Activated CD4-positive, alpha-beta memory T cell treated with anti-CD3 and anti-CD28 coated beads, Interleukin-2, amount 10 ng/mL, durations not matched to agents 7 days and 5 days (primary cell): ENCODE results near the gene ZNF689. TPM values are rescaled to one million over a fixed set of nuclear protein-coding genes. Genes with fewer than 3 reads are reported as not detected.
"Not testable (repeated sequence)": the region's sequence is repeated elsewhere in the genome, so short reads cannot be mapped to it uniquely, and the experiment has no call there.

ENCODE experiments used
- CTCF ChIA-PET: fragments of 350-600 bp; sonication (Branson Sonifier 250); formaldehyde crosslinking; loops from one replicate; lab custom pipeline; 2021; ENCODE audit warnings: antibody characterized with exemption, inconsistent platforms; lab: Charles Lee
- POLR2A ChIA-PET: fragments of 350-600 bp; sonication (Branson Sonifier 250); formaldehyde crosslinking; loops from one replicate; lab custom pipeline; 2021; ENCODE audit warnings: antibody characterized with exemption; lab: Charles Lee
- DNase-seq: peaks from one replicate; pipeline ENCODE4 v3.0.0-alpha.2; 2020
- H3K27ac Mint-ChIP-seq: one replicate; pipeline ENCODE4 v1.8.0; 2021; ENCODE audit warnings: mild to moderate bottlenecking, mixed read lengths
- H3K27me3 Mint-ChIP-seq: one replicate; pipeline ENCODE4 v1.8.0; 2021; ENCODE audit warnings: mixed read lengths
- H3K36me3 Mint-ChIP-seq: one replicate; pipeline ENCODE4 v1.8.0; 2021; ENCODE audit warnings: low read depth, mixed read lengths
- H3K4me1 Mint-ChIP-seq: one replicate; pipeline ENCODE4 v1.8.0; 2021; ENCODE audit warnings: mixed read lengths
- H3K4me3 Mint-ChIP-seq: one replicate; pipeline ENCODE4 v1.8.0; 2021; ENCODE audit warnings: mild to moderate bottlenecking, mixed read lengths
- H3K9me3 Mint-ChIP-seq: one replicate; pipeline ENCODE4 v1.8.0; 2021; ENCODE audit warnings: mixed read lengths
- total RNA-seq, 2 experiments: library from RNA; stranded (reverse); gene quantifications; one replicate each; pipeline ENCODE4 v1.2.3, GENCODE V29; 2021

The ZNF689 gene
- total RNA-seq, 2 experiments from 2014 or later, result 9.9 to 11.7 TPM

DNA sequence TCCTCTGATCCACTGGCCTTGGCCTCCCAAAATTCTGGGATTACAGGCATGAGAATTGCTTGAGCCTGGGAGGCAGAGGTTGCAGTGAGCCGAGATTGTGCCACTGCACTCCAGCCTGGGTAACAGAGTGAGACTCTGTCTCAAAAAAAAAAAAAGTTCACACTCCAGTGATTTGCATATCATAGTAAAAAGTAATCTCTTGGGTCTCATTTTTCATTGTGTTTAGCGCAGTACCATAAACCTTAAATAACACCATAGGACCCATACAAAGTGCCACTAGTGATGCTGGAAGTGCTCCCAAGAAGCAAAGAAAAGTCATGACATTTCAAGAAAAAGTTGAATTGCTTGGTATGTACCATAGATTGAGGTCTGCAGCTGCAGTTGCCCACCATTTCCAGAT is 20.6 kb downstream of the ZNF689 start:
- not testable (repeated sequence) for H3K27me3 Mint-ChIP-seq, H3K9me3 Mint-ChIP-seq

DNA sequence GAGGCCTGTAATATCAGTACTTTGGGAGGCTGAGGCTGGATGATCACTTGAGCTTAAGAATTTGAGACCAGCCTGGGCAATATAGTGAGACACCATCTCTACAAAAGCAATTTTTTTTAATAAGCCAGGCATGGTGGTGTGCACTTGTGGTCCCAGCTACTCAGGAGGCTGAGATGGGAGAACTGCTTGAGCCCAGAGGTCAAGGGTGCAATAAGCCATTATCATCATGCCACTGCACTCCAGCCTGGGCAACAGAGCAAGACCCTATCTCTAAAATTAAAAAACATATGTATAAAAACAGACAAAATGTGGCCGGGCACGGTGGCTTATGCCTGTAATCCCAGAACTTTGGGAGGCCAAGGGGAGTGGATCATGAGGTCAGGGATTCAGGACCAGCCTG is 21.5 kb downstream of the ZNF689 start:
- no peaks in the 10 kb centered on the region for H3K9me3 Mint-ChIP-seq
- CTCF ChIA-PET, result interaction anchor here (0.8 to 2.0 kb wide), 2 partner anchors 9 to 30 kb away, joined by 3 to 12 read pairs; partner anchors contain the start of gene ZNF764
- peaks cover 29% of the 10 kb centered on the region for H3K4me1 Mint-ChIP-seq
- no peaks in the 10 kb centered on the region for H3K27me3 Mint-ChIP-seq
- DNase-seq, result no peak
- peaks cover 16% of the 10 kb centered on the region for H3K36me3 Mint-ChIP-seq
- no peak overlapping the region for H3K4me3 Mint-ChIP-seq
- no peak overlapping the region for H3K27ac Mint-ChIP-seq
- POLR2A ChIA-PET, result interaction anchor here (4.9 to 5.8 kb wide), 2 partner anchors 17 to 54 kb away, joined by 58 to 88 read pairs; partner anchors contain the start of genes ZNF688 and ZNF747

More for the DNA sequence above, 20.6 kb downstream of the ZNF689 start:
- H3K4me3 Mint-ChIP-seq, H3K27ac Mint-ChIP-seq, DNase-seq, CTCF ChIA-PET: not testable (repeated sequence)
- POLR2A ChIA-PET, result interaction anchor here (5.8 kb wide), 1 partner anchor 55 kb away, joined by 58 read pairs; the partner anchor contains the start of gene ZNF747
- peaks cover 16% of the 10 kb centered on the region for H3K36me3 Mint-ChIP-seq
- H3K4me1 Mint-ChIP-seq, result peaks cover 25% of the 10 kb centered on the region

DNA sequence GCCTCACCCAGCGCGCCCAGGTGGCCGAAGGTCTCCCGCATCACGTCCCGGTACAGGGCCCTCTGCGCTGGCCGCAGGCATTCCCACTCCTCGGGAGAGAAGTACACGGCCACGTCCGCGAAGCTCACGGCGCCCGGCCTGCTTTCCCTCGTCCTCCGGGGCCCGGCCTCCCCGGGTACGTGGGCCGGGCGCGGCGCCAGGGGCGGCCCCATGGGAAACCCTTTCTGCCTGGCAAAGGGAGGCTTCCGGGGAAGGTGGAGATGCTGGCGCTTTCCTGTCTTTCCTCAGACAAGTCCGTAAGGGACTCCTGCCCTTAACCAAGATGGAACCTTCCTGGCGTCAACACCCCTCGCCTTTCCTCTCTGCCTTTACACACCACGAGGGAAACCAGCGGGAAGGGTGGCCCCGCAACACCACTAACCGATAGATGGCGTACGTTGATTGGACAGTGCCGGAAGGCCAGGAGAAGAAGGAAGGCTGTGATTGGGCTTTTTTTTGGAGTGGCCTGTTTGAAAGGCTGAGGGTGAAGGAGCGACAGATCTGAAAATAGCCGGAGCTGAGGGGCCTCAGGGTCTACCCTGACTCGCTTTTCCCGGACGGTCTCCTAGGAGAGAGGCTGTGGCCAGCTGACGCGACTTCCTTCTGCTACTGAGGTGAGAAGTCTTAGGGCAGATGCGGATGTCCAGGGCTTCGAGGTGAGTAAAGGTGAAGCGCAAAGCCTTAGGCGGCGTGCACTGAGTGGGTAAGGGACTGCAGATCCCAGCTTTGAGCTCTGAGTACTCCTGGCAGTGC is 24.6 kb downstream of the ZNF689 start, which contains the start of gene ZNF785:
Gene ZNF785, minus strand, starts transcription at position 298 of the 792 bp plus-strand sequence. Its CDS starts 86 bp downstream, at position 212.
- POLR2A ChIA-PET, result interaction anchor here (0.7 to 5.8 kb wide), 25 partner anchors 10 to 520 kb away, joined by 3 to 88 read pairs (median 5); partner anchors contain the start of genes ALDOA, DCTPP1, ITGAL and PRR14
- H3K27me3 Mint-ChIP-seq, result no peaks in the 10 kb centered on the region
- DNase-seq, result peak; percentile 96

DNA sequence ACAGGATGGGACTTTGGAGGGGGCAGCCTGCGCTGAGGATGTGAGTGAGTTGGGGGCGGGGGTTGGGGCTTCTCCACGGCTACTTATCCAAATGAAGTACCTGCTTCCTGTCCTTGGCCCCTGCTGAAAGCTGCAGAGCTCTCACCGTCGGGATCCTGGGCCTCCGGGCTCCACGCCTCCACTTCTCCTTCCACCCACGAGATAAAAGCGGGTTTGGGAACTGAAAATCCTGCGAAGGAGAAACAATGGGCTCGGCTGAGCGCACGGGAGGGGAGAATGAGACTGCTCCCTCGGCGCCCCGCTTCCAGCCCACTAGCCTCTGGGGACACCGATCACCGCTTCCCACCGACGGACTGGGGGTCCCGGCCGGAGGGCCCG is 25.2 kb downstream of the ZNF689 start:
- DNase-seq, result peak; percentile 22
- peaks cover 41% of the 10 kb centered on the region for H3K36me3 Mint-ChIP-seq

More for the DNA sequence above, 24.6 kb downstream of the ZNF689 start, which contains the start of gene ZNF785:
- H3K4me3 Mint-ChIP-seq, result peak within 1 kb of the TSS; percentile 77
- H3K9me3 Mint-ChIP-seq, result no peaks in the 10 kb centered on the region
- CTCF ChIA-PET, result interaction anchor here (0.7 to 3.5 kb wide), 13 partner anchors 13 to 167 kb away, joined by 3 to 19 read pairs (median 4); partner anchors contain the start of genes DCTPP1, FBRS, ZNF688 and ZNF689
- peaks cover 41% of the 10 kb centered on the region for H3K36me3 Mint-ChIP-seq
- H3K27ac Mint-ChIP-seq, result peak within 1 kb of the TSS; percentile 61
- H3K4me1 Mint-ChIP-seq, result peaks cover 36% of the 10 kb centered on the region

DNA sequence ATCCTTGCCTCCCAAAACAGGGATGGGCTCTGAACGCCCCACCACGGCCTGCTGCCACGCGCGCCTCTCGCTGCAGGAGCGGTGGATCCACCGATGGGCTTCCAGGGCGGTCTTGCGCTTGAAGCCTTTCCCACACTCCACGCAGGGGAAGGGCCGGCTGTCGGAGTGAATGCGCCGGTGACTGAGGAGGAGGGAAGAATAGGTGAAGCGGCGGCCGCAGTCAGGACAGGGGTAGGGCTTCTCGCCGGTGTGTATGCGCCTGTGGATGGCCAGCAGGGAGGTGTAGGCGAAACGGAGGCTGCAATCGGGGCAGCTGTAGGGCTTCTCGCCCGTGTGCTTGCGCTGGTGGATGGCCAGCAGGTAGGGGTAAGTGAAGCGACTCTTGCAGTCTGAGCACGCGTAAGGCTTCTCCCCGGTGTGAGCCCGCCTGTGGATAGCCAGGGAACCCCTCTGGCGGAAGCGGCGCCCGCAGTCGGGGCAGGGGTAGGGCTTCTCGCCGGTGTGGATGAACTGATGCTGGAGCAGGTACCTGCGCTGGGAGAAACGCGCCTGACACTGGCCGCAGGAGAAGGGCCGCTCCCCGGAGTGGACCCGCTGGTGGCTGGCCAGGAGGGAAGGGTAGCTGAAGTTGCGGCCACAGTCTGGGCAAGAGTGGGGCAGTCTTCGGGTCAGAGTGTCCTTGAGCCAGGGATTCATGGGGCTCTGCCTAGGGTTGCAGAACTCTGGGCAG is 27.4 kb downstream of the ZNF689 start:
- ChIA-PET POLR2A (interaction anchor here (0.9 to 1.7 kb wide), 2 partner anchors 11 to 24 kb away, joined by 3 to 8 read pairs; partner anchors contain the start of genes ZNF688 and ZNF764), CTCF (no interaction called here)
- peaks cover 34% of the 10 kb centered on the region for H3K4me1 Mint-ChIP-seq
- H3K9me3 Mint-ChIP-seq, result no peaks in the 10 kb centered on the region
- no peaks in the 10 kb centered on the region for H3K27me3 Mint-ChIP-seq
- H3K36me3 Mint-ChIP-seq, result peaks cover 46% of the 10 kb centered on the region
- H3K27ac Mint-ChIP-seq, result no peak overlapping the region
- no peak overlapping the region for H3K4me3 Mint-ChIP-seq
- no peak for DNase-seq

More for the DNA sequence above, 25.2 kb downstream of the ZNF689 start:
- Mint-ChIP-seq H3K27ac (peak overlapping the region; percentile 61), H3K4me1 (peaks cover 36% of the 10 kb centered on the region), H3K4me3 (peak overlapping the region; percentile 77), H3K9me3 (no peaks in the 10 kb centered on the region), H3K27me3 (no peaks in the 10 kb centered on the region)
- CTCF ChIA-PET, result interaction anchor here (0.7 to 3.5 kb wide), 10 partner anchors 13 to 167 kb away, joined by 3 to 19 read pairs (median 7); partner anchors contain the start of genes DCTPP1, ZNF688, ZNF689 and ZNF747
- POLR2A ChIA-PET, result interaction anchor here (0.7 to 5.8 kb wide), 15 partner anchors 13 to 202 kb away, joined by 3 to 88 read pairs (median 9); partner anchors contain the start of genes DCTPP1, PRR14, SEPTIN1 and ZNF688

DNA sequence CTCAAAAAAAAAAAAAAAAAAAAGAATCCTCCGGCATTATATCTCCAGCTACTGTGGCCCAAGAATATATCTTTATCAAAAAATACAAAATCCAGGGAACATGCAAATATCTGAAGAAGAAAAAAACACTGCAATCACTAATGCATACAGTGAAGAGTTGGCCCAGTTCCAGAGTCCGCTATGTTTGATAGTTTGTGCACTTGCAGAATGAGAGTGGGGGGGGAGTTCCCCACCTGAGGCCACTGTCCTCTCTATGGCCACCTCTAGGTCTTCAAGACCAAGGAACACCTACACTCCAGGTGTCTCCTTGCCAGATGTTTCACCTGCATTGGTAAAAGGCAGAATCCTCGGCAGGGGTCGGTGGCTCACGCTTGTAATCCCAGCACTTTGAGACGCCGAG is 28.7 kb downstream of the ZNF689 start:
- POLR2A ChIA-PET, result interaction anchor here (1.7 kb wide), 1 partner anchor 9 kb away, joined by 8 read pairs; the partner anchor contains the start of gene ZNF688
- Mint-ChIP-seq H3K36me3 (peaks cover 42% of the 10 kb centered on the region), H3K9me3 (no peaks in the 10 kb centered on the region), H3K27me3 (no peaks in the 10 kb centered on the region), H3K27ac (no peak overlapping the region), H3K4me3 (no peak overlapping the region), H3K4me1 (peaks cover 23% of the 10 kb centered on the region)
- DNase-seq, result no peak
- CTCF ChIA-PET, result interaction anchor here (0.9 to 1.4 kb wide), 2 partner anchors 10 to 34 kb away, joined by 3 to 4 read pairs; partner anchors contain the start of gene ZNF688

DNA sequence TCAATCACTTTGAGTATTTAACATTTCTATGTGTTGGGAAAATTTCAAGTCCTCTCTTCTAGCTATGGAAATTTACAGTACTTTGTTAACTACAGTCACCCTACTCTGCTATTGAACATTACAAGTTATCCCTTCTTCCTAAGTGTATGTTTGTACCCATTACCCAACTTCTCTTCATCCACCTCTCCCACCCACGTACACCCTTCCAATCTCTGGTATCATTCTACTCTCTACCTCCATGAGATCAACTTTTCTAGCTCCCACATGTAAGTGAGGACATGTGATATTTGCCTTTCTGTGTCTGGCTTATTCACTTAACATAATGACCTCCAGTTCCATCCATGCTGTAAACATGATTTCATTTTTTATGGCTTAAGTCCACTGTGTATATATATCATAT is 35.5 kb downstream of the ZNF689 start:
- ChIA-PET CTCF (interaction anchor here (0.5 to 1.3 kb wide), 5 partner anchors 17 to 145 kb away, joined by 3 to 4 read pairs (median 3); partner anchors contain the start of gene DCTPP1), POLR2A (interaction anchor here (1.2 kb wide), 1 partner anchor 40 kb away, joined by 3 read pairs; the partner anchor contains the start of gene ZNF747)
- no peak for DNase-seq
- H3K36me3 Mint-ChIP-seq, result peaks cover 21% of the 10 kb centered on the region
- H3K27me3 Mint-ChIP-seq, result no peaks in the 10 kb centered on the region
- H3K4me3 Mint-ChIP-seq, result no peak overlapping the region
- peak overlapping the region; percentile 2 for H3K27ac Mint-ChIP-seq
- no peaks in the 10 kb centered on the region for H3K9me3 Mint-ChIP-seq
- H3K4me1 Mint-ChIP-seq, result peaks cover 35% of the 10 kb centered on the region

DNA sequence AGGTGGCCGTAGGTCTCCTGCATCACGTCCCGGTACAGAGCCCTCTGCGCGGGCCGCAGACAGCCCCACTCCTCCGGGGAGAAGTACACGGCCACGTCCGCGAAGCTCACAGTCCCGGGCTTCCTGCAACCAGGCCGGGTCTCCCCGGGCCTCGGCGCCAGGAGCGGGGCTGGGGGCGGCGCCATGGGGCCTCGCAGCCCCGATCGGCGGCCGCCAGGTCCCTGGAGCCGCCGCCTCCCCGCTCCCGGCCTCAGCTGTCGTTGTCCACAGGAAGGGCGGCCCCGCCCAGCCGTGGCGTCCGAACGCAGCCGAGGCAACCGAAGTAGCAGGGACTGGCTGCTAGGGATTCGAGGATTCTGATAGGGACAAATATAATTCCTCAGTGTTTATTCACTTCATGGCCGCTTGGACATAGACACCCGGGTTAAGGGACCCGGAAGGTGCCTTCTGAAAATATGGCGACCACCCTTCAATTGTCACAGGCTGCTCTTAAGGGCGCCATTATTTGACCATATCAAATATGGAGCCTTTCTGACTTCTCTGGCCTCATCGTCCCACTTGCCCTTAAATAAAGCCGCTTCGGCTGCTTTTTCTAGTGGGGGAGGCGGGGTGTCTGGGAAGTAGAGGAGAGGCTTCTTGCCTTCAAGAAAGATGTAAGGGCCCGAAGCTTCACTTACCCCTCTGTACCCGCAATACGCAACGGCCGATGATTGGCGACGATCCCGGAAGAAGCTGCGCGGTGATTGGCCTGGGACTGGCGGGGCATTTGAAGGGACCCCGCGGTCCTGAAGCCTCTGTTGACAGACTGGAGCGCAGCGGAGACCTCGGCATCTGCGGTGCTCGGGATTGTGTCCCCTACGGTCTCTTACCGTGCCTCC is 38.5 kb downstream of the ZNF689 start, which contains the start of gene ZNF688:
Gene ZNF688, minus strand, starts transcription at position 270 of the 878 bp plus-strand sequence. Its CDS starts 85 bp downstream, at position 185.
- CTCF ChIA-PET, result interaction anchor here (0.6 to 2.4 kb wide), 24 partner anchors 9 to 554 kb away, joined by 3 to 26 read pairs (median 4); partner anchors contain the start of genes DCTPP1, FBRS, PRR14 and SEPTIN1
- Mint-ChIP-seq H3K36me3 (peaks cover 12% of the 10 kb centered on the region), H3K27me3 (no peaks in the 10 kb centered on the region), H3K4me1 (peaks cover 58% of the 10 kb centered on the region), H3K27ac (peak within 1 kb of the TSS; percentile 90), H3K9me3 (no peaks in the 10 kb centered on the region), H3K4me3 (peak within 1 kb of the TSS; percentile 82)
- peak; percentile 96 for DNase-seq
- POLR2A ChIA-PET, result interaction anchor here (0.6 to 3.7 kb wide), 29 partner anchors 10 to 201 kb away, joined by 3 to 129 read pairs (median 5); partner anchors contain the start of genes DCTPP1, FBRS, ITGAL and PRR14

DNA sequence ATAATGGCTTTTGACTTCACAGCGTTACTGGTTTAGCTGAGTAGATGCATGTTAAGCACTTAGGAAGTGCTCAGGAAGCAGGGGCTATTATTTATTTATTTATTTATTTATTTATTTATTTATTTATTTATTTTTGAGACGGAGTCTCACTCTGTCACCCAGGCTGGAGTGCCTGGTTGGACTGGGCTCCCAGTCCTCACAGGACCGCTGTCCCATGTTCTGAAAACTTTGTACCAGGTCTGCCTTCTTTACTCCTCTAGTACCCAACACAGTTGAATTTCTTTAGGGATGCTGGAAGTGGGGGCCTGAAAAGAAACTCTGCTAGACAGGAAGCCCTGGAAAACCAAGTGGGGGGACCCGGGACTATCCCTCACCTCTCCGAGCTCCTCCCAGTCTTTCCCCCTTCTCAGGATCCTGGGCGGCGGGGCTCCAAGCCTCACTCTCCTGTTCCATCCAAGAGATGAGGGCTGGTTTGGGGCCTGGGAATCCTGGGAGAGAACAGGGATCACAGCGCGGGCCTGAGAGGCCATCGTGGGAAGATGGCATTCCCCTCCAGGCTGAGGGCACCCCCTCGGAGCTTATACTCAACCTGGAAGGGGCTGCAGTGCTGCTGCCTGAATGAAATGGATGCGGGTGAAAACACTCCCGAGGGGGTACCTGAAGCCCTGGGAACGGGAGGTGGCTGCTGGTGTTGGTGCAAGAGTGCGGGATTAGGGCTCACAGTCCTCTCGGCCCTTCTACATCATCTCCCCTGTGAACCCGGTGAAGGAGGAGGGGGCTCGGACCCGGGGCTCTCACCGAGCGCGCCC is 39.3 kb downstream of the ZNF689 start:
- Mint-ChIP-seq H3K27me3 (no peaks in the 10 kb centered on the region), H3K27ac (peak overlapping the region; percentile 84), H3K4me3 (peak overlapping the region; percentile 81), H3K4me1 (peaks cover 63% of the 10 kb centered on the region), H3K9me3 (no peaks in the 10 kb centered on the region), H3K36me3 (peaks cover 12% of the 10 kb centered on the region)
- ChIA-PET POLR2A (interaction anchor here (0.8 to 3.7 kb wide), 23 partner anchors 11 to 200 kb away, joined by 3 to 129 read pairs (median 8); partner anchors contain the start of genes DCTPP1, FBRS, ITGAL and PRR14), CTCF (interaction anchor here (0.6 to 2.4 kb wide), 7 partner anchors 9 to 553 kb away, joined by 3 to 26 read pairs (median 3); partner anchors contain the start of genes SEPTIN1 and ZNF764)
- DNase-seq, result no peak
